ENCODE data around the gene ESRRA.
"Not testable (repeated sequence)": the region's sequence is repeated elsewhere in the genome, so short reads cannot be mapped to it uniquely, and the experiment has no call there.

Gene ESRRA

GRCh38 chr11:64314146-64314804 is 9.0 kb downstream of the ESRRA start:
- DNase-seq = no peak

- DNase-seq = no peak
Observed at GRCh38 chr11:64314805-64315561, 9.7 kb downstream of the ESRRA start.

DNA sequence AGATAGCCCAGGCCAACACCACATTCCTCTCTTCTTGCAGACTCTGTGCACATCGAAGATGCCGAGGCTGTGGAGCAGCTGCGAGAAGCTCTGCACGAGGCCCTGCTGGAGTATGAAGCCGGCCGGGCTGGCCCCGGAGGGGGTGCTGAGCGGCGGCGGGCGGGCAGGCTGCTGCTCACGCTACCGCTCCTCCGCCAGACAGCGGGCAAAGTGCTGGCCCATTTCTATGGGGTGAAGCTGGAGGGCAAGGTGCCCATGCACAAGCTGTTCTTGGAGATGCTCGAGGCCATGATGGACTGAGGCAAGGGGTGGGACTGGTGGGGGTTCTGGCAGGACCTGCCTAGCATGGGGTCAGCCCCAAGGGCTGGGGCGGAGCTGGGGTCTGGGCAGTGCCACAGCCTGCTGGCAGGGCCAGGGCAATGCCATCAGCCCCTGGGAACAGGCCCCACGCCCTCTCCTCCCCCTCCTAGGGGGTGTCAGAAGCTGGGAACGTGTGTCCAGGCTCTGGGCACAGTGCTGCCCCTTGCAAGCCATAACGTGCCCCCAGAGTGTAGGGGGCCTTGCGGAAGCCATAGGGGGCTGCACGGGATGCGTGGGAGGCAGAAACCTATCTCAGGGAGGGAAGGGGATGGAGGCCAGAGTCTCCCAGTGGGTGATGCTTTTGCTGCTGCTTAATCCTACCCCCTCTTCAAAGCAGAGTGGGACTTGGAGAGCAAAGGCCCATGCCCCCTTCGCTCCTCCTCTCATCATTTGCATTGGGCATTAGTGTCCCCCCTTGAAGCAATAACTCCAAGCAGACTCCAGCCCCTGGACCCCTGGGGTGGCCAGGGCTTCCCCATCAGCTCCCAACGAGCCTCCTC is 10.6 kb downstream of the ESRRA start:
- not testable (repeated sequence) for DNase-seq

DNA sequence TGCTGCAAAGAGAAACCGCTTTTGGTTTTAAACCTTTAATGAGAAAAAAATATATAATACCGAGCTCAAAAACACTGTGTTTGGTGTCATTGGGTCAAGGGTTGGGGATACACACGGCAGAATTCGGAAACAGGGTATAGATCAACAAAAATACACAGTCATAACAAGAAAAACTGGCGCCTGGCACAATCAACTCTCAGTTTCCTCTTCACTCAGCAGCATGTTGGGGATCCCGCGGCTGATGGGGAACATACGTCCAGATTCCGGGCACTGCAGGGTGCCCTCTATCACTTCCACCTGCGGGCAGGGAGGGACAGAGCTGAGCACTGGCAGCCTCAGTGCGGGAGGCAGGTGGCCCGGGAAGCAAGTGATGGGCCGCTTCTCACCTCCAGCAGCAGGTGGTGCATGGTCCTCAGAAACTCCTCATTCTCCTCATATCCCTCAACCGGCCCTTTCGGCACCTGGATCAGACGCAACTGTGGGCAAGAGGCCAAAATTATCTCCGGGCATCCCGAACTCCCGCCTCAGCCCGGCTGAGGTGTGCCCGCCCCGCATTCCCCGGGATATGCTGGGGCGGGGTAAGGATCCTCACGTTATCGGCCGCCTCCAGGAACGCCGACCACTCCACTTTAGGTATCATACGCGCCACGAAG is 11.5 kb downstream of the ESRRA start:
- no peak for DNase-seq

GRCh38 chr11:64317325-64317960 is 12.1 kb downstream of the ESRRA start, which contains the start of gene TRMT112:
Gene TRMT112 (minus strand): TSS chr11:64317559. CDS start chr11:64317526, 33 bp downstream.
- DNase-seq = peak; percentile 94 to 95

DNA sequence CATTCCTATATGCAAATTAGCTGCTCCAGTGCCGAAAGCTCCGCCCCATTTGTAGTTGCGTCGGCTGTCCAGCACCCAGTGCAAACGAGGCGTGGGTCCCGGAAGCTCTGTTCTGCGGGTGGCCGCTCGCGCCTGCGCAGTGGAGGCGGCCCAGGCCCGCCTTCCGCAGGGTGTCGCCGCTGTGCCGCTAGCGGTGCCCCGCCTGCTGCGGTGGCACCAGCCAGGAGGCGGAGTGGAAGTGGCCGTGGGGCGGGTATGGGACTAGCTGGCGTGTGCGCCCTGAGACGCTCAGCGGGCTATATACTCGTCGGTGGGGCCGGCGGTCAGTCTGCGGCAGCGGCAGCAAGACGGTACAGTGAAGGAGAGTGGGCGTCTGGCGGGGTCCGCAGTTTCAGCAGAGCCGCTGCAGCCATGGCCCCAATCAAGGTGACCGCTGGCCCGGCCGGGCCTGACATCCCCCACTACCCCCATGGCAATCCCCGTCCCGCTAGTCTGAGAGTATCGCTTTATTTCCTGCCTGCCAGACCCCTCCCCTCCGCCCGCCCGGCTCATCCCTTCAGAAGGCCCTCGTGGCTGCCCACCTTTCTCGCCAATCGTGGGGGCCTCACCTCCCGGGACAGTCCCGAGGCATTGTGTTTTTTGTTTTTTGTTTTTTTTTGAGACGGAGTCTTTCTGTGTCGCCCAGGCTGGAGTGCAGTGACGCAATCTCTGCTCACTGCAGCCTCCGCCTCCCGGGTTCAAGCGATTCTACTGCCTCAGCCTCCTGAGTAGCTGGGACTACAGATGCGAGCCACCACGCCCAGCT is 12.8 kb downstream of the ESRRA start, which contains the start of gene PRDX5:
TSS of gene PRDX5 (plus strand) at position 161 of the 805 bp plus-strand sequence. CDS start at position 256, 95 bp downstream.
- DNase-seq = peak; percentile 94 to 95

GRCh38 chr11:64318766-64319761 is 13.7 kb downstream of the ESRRA start:
- DNase-seq = peak; percentile 73 to 81

DNA sequence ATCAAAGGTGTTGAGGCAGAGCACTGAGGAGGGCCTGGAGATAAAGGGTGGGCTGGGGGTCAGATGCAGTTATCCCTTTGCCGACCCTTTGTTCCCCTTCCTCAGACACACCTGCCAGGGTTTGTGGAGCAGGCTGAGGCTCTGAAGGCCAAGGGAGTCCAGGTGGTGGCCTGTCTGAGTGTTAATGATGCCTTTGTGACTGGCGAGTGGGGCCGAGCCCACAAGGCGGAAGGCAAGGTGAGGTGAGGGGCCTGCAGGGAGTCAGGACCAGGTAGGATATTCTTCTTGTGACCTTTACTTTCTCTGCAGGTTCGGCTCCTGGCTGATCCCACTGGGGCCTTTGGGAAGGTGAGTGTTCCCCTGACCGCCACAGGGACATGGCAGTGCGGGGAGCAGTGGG is 15.2 kb downstream of the ESRRA start:
- no peak for DNase-seq

- DNase-seq = no peak
Observed at GRCh38 chr11:64321026-64321425, 15.7 kb downstream of the ESRRA start.

GRCh38 chr11:64321533-64321932 is 16.2 kb downstream of the ESRRA start:
- no peak for DNase-seq

DNA sequence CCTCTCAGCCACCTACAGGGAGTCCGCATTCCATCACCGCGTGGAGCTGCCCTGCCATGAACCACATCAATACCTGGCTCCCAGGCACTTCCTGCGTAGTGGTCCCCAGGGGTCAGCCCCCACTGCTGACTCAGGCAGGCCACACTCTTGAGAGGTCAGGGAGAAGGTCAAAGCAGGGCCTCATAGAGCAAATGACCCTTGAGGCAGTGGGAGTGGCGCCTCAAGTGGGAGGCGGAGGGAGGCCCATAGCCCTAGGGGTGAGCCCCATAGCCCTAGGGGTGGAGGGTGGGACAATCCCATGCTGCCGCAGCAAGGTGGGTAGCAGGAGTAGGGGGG is 17.6 kb downstream of the ESRRA start:
- DNase-seq = no peak

- DNase-seq = no peak
Observed at GRCh38 chr11:64323373-64323772, 18.0 kb downstream of the ESRRA start.

GRCh38 chr11:64323984-64324383 is 18.7 kb downstream of the ESRRA start:
- DNase-seq = not testable (repeated sequence)

GRCh38 chr11:64324692-64325469 is 19.6 kb downstream of the ESRRA start:
- DNase-seq = no peak

- no peak for DNase-seq
Observed at GRCh38 chr11:64327375-64327774, 22.1 kb downstream of the ESRRA start.

GRCh38 chr11:64327993-64328392 is 22.7 kb downstream of the ESRRA start:
- DNase-seq = no peak

GRCh38 chr11:64330888-64331287 is 25.6 kb downstream of the ESRRA start:
- DNase-seq = no peak

GRCh38 chr11:64331569-64332371 is 26.4 kb downstream of the ESRRA start:
- peak; percentile 90 to 91 for DNase-seq

Measured in AML-193 (cell line).